Left hindlimb (tissue), 1 donor: Measurements from ENCODE around the gene RDH11.
A peak's percentile ranks its signal among the peaks of the same experiment; 100 is the strongest.
"Not testable (repeated sequence)": the region's sequence is repeated elsewhere in the genome, so short reads cannot be mapped to it uniquely, and the experiment has no call there.

ENCODE experiments used
- DNase-seq: peaks from one replicate; pipeline ENCODE4 v3.0.0-alpha.2; 2018

RDH11 gene, protein sequence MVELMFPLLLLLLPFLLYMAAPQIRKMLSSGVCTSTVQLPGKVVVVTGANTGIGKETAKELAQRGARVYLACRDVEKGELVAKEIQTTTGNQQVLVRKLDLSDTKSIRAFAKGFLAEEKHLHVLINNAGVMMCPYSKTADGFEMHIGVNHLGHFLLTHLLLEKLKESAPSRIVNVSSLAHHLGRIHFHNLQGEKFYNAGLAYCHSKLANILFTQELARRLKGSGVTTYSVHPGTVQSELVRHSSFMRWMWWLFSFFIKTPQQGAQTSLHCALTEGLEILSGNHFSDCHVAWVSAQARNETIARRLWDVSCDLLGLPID

DNA sequence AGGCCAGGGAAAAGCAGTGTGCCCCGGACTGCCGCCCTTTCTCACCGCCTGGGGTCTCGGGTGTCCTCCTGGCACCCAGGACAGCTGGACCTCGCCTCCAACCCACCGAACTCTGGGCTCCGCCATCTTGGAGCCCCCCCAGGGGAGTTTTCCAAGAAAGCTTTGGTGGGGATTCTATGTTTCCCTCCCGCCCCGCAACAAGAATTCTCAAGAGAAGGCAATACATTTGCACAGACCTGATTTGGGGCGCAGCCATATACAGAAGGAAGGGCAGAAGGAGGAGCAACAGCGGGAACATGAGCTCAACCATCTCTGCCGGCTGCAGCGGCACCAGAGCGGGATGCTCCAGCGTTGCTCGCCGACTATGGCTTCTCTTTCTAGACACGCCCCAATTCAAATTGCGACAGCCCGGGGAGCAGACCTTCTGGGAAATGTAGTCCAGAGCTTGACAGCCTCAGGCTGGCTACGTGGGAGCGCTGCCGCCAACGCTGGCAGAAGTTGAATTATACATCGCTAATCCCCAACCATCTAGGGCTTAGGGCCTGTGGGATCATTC lies at the start of gene RDH11:
RDH11 (minus strand) TSS at position 371 of the 556 bp plus-strand sequence; CDS start at position 310, 61 bp downstream.
- DNase-seq, result peak; percentile 87

DNA sequence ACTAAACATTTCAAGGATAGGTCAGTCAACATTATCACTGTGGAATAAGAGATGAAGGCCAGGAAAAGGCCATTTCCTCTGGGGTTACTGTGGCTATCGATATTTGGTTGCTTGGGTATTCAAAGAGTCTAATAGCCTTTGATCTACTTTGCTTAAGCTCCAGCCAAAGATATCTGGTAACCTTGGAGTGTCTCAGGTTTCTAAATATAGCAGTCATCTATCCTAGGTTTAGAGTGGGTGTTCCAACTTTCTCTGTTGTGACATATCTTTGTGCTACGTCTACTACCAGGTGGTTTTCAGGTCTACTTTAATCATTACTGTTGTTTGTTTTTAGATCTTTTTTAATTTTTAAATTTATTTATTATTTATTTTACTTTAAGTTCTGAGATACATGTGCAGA lies 48.5 kb upstream of the RDH11 start:
- DNase-seq, result no peak

DNA sequence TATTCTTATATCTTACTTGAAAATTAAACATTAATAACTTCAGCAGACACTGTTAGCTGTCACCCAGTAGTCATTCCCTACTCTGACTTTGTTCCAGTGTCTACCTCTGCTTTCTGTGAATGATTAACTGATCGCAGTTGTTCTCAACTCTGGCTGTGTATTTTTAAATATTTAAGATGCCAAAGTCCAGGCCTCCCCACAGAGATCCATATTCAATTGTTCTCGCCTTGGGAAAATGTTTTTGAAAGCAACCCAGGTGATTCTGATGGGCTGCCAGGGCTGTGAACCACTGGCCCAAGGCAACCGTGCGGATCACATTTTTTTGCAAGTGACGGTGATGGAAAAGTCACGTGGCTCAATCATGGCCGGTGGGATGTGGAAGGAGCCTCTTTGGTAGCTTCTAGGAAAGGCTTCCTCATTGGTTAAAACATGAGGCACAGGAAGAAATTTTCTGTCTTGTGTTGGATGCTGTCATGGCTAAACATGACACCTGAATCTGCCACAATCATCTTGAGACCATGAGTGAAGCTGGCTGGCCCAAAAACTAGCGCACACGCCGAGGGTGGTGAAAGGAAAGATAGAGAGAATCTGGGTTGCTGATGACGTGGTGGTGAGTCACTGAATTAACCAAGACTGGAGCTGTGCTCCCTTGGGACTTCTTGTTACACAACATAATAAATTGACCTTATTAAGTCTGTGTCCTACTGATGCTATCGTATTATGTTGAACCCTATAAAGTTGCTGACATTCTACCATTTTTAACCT lies 43.4 kb upstream of the RDH11 start:
- no peak for DNase-seq

DNA sequence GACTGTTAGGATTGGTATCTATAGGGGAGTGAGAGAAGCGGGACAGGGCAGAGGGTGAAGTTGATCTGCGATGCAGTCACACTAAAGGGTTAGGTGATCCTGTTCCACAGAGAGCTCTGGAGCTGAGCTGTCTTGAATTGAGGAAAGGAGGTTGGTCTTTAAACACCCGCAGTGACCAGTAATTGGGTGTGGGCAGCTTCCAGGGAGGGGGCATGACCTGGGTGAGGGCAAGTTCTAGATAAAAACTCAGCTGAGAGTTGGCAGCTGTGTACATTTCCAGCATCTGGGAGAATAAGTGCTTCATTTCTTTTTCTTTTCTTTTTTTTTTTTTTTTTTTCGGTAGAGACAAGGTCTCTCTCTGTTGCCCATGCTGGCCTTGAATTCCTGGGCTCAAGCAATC lies 41.2 kb upstream of the RDH11 start:
- DNase-seq, result no peak

DNA sequence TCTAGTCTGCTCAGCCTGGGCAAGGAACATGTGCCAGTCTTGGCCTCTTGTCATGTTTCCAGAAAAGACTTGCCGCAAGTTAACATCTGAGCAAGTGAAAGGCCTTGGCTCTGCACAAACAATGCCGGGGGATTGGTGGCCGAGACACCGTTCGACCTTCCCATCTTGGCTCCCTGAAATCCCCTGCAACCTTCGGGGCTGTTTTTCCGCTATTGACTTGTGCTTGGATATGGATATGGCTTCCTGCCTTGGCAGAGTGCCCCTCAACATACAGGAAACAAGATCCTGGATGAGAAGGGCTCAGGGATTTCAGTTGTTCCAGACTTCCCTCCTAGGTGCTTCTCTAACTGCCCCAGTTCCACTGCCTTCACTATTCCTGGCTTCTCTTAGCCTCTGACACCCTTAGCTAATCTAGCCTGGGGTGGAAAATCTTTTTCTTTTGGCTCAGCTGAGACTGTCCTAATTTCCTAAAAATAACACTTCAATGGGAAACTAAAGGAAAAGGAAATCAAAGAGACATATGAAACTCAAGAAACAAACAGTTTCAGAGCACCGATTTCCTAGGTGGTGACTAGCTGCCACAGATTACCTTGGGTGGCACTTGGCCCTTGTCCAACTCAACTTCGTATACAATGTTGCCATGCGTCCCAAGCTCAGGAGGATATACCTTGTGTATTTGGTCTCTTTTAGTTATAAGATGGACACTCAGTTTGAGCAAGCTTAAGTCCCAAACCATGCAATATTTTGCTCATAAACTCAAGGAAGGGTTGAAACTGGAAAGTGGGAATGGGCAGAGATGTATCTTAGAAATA lies 40.0 kb upstream of the RDH11 start:
- DNase-seq, result peak; percentile 47

DNA sequence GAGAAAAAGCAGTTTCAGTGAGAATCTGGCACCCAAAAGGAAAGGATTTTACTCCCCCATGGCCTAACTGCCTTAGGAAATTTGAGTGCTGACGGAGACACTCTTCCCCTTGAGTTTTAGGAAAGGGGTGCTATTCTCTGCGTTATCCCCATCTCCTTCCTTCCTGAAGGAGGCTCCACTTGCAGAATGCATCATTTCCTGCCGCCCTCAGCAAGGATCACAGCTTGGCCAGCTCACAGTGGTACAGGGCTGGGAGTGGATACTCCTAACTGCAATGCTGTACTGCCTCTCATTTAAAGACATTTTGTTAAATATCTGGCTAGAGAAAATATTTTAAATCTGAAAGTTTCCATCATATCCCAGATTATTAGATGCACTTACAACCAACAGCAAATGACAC lies 39.1 kb upstream of the RDH11 start:
- DNase-seq, result no peak

DNA sequence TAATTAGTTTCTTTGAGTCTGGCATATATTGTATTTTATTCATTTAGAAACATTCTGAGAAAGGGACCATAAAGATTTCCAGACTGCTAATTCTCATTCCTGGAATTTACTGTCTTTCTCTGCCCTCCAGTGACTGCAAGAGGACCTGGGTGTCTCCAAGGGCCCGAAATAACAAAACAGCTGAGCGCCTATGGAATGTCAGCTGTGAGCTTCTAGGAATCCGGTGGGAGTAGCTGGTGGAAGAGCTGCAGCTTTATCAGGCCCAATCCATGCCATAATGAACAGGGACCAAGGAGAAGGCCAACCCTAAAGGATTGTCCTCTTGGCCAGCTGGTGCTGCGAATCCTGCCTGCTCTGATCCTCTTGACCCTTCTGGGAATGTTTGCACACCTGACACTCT lies 38.1 kb upstream of the RDH11 start:
- DNase-seq, result peak; percentile 34

DNA sequence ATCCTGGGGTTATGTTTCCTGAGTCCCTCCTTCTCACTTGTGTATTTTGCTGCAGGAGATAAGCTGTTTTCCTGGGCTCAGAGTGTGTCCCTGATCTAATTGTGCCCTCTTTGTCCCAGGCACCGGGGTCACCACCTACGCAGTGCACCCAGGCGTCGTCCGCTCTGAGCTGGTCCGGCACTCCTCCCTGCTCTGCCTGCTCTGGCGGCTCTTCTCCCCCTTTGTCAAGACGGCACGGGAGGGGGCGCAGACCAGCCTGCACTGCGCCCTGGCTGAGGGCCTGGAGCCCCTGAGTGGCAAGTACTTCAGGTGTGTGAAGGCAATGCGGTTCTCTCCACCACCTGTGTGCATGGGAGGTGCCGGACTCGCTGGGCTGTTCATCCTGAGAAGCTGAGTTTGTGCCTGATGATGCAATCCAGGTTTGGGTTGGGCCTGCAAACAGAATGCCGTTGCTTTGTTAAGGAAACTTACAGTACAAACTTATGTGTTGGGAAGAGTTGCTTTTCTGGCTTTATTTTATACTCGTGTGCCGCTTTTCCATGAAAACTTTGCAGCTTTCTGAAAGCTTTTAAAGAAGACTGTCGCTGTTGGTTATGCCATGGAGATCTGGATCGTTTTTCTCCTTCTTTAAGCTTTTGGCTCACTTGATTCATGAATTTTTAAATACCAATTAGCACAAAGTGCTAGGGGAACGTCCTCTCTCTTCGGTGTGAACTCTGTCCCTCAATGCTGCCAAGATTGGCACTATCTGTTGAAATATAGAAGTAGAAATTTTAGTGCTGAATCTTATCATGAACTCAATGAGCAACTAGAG lies 33.7 kb upstream of the RDH11 start:
- DNase-seq, result no peak

DNA sequence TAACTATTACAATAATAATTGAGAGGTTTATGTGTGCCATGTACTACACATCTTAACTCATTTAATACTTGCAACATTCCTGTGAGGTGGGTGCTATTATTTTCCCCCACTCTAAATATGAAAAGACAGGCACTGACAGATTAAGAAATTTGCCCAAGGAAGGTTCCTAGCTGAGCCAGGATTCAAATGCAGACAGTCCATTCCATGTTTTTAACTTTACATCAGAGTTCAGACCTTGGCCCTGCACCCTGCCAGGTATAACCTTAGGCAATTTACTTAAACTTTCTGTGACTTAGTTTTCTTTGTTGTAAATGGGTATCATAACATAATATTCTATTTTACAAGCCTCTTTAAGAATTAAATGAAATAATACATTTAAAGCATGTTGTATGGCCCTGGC lies 32.7 kb upstream of the RDH11 start:
- no peak for DNase-seq

DNA sequence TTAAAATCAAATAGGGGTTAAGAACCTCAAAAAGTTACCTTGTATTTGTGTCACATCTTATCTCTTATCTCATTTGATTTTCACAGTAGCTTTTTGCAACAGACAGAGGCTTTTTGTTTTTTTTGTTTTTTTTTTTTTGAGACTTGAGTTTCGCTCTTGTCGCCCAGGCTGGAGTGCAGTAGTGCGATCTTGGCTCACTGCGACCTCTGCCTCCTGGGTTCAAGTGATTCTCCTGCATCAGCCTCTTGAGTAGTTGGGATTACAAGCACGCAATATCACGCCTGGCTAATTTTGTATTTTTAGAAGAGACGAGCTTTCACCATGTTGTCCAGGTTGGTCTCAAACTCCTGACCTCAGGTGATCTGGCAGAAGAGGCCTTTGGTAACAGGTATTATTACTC lies 31.8 kb upstream of the RDH11 start:
- DNase-seq, result no peak

DNA sequence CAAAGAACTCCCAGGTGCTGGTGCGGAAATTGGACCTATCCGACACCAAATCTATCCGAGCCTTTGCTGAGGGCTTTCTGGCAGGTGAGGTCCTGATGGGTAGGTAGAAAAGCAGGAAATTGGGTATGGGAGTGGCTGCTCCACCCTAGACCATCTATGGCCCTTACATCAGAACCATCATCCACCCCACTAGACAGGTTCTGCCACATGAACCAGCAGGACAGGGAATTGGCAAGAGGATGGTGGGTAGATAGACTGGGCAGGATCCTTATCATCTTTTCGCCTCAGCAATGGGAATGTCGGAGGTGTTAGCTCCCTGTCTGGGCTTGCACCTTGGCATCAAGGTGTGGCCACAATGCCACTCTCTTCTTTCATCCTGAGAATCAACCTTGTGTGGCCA lies 29.6 kb upstream of the RDH11 start:
- DNase-seq, result no peak

DNA sequence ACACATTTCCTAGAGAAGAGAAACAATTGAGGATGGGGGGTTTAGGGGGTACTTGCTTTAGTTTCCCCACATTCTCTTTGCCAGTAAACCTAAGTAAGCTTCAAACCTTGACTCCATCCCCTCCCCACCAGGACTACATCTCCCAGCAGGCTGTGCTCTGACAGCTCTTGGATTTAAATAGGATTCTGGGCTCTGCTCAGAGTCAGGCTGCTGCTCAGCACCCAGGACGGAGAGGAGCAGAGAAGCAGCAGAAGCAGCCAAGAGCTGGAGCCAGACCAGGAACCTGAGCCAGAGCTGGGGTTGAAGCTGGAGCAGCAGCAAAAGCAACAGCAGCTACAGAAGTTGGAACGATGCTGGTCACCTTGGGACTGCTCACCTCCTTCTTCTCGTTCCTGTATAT lies 26.7 kb upstream of the RDH11 start:
- DNase-seq, result peak; percentile 69

DNA sequence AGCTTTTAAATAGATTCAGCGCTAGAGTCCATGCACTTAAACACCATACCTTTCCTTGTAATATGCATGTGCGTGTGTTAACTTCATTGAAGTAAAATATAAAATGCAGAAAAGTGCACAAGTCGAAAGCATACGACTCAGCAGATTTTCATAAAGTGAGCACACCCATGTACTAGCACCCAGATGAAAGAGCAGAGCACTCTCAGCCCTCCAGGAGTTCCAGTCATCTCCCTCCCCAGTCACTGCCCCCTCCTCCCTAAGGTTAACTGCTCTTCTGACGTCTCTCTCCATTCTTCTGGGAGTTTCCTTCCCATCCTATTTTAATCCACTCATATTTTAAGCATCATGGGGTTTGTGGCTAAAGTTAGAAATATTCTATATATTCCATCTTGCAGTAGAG lies 26.3 kb upstream of the RDH11 start:
- DNase-seq, result no peak

DNA sequence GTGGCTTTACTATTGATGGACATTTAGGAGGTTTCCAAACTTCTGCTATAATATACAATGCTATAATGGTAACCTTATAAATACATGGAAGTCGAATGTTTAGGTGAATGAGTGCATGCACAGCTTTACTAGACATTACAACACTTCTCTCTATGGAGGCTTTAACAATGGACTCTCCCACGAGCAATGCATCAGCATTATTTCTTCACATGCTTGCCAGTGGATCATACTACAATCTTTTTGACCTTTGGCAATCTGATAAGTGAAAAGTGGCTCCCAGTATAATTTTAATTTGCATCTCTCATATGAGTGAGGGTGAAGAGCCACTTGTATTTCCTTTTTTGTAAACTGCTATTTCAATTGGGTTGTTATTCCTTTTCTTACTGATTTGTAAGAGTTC lies 24.3 kb upstream of the RDH11 start:
- DNase-seq, result no peak

DNA sequence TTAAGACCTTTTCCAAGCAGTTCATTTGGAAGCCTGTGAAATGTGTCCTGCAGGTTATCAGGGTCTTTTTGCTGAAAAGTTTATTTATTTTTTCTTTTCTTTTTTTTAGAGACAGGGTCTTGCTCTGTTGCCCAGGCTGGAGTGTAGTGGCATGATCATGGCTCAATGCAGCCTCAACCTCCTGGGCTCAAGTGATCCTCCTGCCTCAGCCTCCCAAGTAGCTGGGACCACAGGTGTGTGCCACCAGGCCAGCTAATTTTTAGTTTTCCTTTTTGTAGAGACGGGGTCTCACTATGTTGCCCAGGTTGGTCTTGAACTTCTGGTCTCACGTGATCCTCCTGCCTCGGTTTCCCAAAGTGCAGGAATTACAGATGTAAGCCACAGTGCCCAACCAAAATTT lies 23.8 kb upstream of the RDH11 start:
- not testable (repeated sequence) for DNase-seq

DNA sequence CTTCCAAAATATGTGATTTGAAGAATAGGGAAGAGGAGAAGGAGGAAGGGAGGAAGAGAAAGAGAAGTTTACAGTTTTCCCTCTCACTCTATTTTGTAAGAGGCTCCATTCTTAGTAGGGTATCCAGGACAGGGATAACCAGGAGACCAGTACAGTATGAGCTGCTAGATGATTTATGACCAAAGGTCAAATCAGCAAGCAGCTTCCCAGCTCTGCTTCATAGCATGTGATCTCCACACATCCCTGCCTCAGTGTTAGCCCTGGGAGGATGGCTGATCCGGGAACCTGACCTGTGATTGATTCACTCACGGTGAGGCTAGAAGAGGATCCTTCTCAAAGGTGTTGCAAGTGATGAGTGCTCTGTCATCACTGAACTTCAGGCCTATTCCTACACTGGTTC lies 22.7 kb upstream of the RDH11 start:
- DNase-seq, result no peak

DNA sequence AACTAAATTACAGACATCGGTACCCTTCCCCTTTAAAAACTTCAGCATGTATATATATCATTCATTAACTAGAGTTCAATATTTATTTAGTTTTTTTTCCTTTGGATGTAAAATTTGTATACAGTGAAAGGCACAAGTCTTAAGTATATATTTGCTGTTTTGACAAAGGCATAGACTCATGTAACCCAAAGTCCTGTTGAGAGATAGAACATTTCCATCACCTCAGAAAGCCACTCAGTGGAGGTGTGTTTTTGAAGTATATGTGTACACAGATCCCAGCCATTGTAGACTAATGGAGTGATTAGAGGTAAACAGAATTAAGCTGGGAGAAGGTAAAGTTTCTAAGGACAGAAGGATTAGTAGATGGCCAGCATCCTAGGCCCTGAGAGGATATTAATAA lies 21.5 kb upstream of the RDH11 start:
- no peak for DNase-seq

DNA sequence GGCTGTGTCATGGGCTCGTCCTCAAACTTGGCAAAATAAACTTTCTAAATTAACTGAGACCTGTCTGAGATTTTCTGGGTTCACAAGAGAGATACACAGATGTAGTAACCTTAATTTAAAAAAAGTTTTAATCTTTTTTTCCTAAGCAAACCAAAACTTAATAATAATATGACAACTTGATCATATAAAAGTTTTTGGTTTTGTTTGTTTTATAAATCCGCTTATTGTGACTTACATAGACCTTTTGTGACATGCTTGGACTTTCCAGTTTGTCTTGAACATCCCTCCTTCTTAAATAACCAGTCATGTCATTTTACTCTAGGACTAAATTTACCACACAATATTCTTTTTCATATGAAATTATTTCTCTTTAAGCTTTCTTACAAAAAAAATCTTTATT lies 14.6 kb upstream of the RDH11 start:
- DNase-seq, result no peak

DNA sequence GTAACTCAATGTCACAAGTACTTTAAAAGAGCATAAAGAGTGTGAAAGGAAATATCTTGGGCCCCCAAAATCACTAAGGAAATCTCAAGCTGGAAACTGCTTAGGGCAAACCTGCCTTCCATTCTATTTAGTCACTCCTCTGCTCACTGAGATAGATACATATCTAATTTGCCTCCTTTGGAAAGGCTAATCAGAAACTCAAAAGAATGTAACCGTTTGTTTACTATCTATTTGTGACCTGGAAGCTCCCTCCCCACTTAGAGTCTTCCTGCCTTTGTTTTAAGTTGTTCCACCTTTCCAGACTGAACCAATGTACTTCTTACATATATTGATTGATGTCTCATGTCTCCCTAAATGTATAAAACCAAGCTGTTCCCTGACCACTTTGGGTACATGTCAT lies 14.2 kb upstream of the RDH11 start:
- not testable (repeated sequence) for DNase-seq

DNA sequence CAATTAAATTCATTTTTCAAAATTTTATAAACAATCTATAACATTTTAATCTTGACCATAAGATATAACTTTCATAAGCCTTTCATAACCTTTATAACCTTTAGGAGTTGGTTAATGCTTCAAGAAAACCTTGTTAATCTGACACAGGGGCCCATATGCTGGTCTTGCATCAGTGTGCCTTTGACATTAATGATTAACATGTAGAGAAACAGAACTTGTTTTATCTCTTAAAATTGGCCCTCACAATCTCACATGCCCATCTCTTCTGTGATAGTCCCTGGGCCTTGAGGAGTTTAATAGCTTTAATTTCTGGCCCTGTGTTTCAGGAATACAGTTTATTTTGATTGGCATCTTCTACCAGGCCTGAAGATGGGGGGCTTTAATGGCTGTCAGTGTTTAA lies 13.8 kb upstream of the RDH11 start:
- DNase-seq, result not testable (repeated sequence)

DNA sequence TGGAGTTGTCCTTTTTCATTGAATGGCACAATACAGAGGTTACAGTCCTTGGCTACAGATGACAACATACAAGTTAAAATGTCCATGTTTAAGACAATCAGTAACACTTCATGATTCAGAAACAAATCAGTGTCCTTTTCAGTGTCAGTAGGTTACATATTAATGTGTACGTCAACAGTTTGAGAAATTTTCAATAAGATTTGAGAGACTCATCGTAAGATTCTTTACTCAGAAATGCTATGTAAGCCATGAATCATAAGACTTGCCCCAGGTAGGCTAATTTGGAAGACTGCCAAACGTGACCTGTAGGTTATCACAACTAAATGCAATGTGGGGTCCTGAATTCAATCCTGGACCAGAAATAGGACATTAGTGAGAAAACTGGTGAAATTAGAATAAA lies 9.6 kb upstream of the RDH11 start:
- no peak for DNase-seq

DNA sequence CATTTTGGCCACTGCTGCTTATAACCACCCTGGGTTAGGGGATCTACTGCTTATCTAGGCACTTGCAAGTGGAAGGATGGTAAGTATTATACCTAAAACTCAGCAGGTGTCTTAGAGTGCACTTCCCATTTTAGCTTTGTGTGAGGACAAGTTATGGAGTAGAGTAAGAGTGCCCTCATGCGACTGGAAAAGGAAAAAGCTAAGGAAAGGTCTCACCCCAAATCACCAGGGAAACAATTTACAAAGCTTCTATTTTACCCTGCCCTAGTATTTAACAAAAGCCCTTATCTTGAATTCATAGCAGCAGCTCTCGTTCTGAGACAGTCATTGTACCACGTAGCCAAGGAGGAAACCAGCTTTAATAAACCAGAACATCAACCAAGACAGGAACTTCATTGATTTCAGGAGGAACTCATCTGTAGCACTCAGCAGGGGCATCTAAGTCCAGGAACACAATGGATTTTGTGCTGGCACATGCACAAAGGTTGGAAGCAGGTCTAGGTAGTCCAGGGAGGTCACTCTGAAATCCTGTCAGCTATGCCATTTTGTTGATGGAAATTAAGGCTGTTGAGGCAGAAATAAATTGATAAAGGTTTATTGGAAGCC lies 9.0 kb upstream of the RDH11 start:
- DNase-seq, result no peak
